C4-2B (cell line): ENCODE results near the gene PRR16.

Experiments used
- H3K27ac ChIP-seq: fragments of 450-650 bp; 2 replicates; pipeline ENCODE4 v1.5.1; 2017
- CTCF ChIP-seq: fragments of 450-650 bp; conservative IDR thresholded peaks from 2 replicates; pipeline ENCODE4 v1.5.1; 2017; ENCODE audit warnings: mild to moderate bottlenecking
- ZFX ChIP-seq: fragments of 450-650 bp; IDR thresholded peaks from 2 replicates; pipeline ENCODE4 v1.6.1; 2017

Gene PRR16

GRCh38 chr5:120464627-120465435 is 731 bp downstream of the PRR16 start:
- no peak for TF ChIP-seq ZFX
- no peak for TF ChIP-seq CTCF
- peak overlapping the region; percentile 21; the same call in 1 of the 2 replicates for H3K27ac ChIP-seq

- no peak for TF ChIP-seq ZFX
- no peak for TF ChIP-seq CTCF
- H3K27ac ChIP-seq: peak overlapping the region; percentile 1; the same call in 1 of the 2 replicates
These were observed 1.4 kb downstream of the PRR16 start for GRCh38 chr5:120465436-120465961.

- H3K27ac ChIP-seq: no peak overlapping the region
- TF ChIP-seq ZFX: no peak
- no peak for TF ChIP-seq CTCF
These were observed 2.4 kb downstream of the PRR16 start for GRCh38 chr5:120466341-120467006.

- no peak overlapping the region for H3K27ac ChIP-seq
- no peak for TF ChIP-seq CTCF
- TF ChIP-seq ZFX: no peak
These were observed 7.9 kb downstream of the PRR16 start for GRCh38 chr5:120471971-120472370.

GRCh38 chr5:120472911-120473310 is 8.8 kb downstream of the PRR16 start:
- TF ChIP-seq CTCF (no peak), ZFX (no peak)

GRCh38 chr5:120473332-120473731 is 9.2 kb downstream of the PRR16 start:
- no peak overlapping the region for H3K27ac ChIP-seq
- TF ChIP-seq CTCF: 0 out of 2 replicates have a peak, but pooled peaks have one; percentile 6
- no peak for TF ChIP-seq ZFX

More at GRCh38 chr5:120472911-120473310, 8.8 kb downstream of the PRR16 start:
- no peak overlapping the region for H3K27ac ChIP-seq

- H3K27ac ChIP-seq: no peak overlapping the region
- TF ChIP-seq ZFX (no peak), CTCF (no peak)
These were observed 12.0 kb downstream of the PRR16 start for GRCh38 chr5:120476063-120476462.
